Neutrophil (primary cell): ENCODE data around the gene HDAC1.

Experiments
- H3K27ac ChIP-seq: fragments of 200-600 bp; sonication (generic); 2 replicates; pipeline ENCODE4 v1.5.1; 2016; ENCODE audit warnings: mild to moderate bottlenecking, moderate library complexity
- H3K27me3 ChIP-seq: fragments of 200-600 bp; sonication (generic); 2 replicates; pipeline ENCODE4 v1.6.0; 2016; ENCODE audit warnings: mild to moderate bottlenecking
- H3K36me3 ChIP-seq: fragments of 200-600 bp; sonication (generic); 2 replicates; pipeline ENCODE4 v1.5.1; 2017
- H3K4me1 ChIP-seq, 2 experiments: fragments of 200-600 bp in 1 of 2; sonication (generic) in 1 of 2; 1 replicate in 1 of 2; 2 replicates in 1 of 2; pipeline versions ENCODE4 v1.5.1 to v1.6.1; 2013 to 2016; ENCODE audit warnings: low read depth in 1 of 2, low read length in 1 of 2, mild to moderate bottlenecking in 1 of 2, moderate library complexity in 1 of 2; ENCODE audit not compliant: control insufficient read depth in 1 of 2, insufficient read depth in 1 of 2
- H3K4me3 ChIP-seq, 2 experiments: fragments of 200-600 bp in 1 of 2; sonication (generic) in 1 of 2; 1 replicate in 1 of 2; 2 replicates in 1 of 2; pipeline ENCODE4 v1.5.1; 2013 to 2016; ENCODE audit warnings: low read depth in 1 of 2, low read length in 1 of 2, mild to moderate bottlenecking in 1 of 2, moderate library complexity in 1 of 2
- H3K9me3 ChIP-seq: fragments of 200-600 bp; sonication (generic); 2 replicates; pipeline ENCODE4 v1.5.1; 2016
- CTCF ChIP-seq: fragments of 200-600 bp; sonication (generic); IDR thresholded peaks from 2 replicates; pipeline ENCODE4 v1.5.1; 2016; ENCODE audit warnings: antibody characterized with exemption

Gene HDAC1

GRCh38 chr1:32367912-32368635, 76.2 kb downstream of the HDAC1 start:
- Histone ChIP-seq H3K27me3 (peaks cover 1% of the 10 kb centered on the region), H3K4me3 (no peak overlapping the region), H3K27ac (no peak overlapping the region), H3K36me3 (peaks cover 91% of the 10 kb centered on the region), H3K9me3 (no peaks in the 10 kb centered on the region), H3K4me1 (peaks cover 0 to 6% of the 10 kb centered on the region in 2 experiments)
- TF ChIP-seq CTCF = no peak

DNA sequence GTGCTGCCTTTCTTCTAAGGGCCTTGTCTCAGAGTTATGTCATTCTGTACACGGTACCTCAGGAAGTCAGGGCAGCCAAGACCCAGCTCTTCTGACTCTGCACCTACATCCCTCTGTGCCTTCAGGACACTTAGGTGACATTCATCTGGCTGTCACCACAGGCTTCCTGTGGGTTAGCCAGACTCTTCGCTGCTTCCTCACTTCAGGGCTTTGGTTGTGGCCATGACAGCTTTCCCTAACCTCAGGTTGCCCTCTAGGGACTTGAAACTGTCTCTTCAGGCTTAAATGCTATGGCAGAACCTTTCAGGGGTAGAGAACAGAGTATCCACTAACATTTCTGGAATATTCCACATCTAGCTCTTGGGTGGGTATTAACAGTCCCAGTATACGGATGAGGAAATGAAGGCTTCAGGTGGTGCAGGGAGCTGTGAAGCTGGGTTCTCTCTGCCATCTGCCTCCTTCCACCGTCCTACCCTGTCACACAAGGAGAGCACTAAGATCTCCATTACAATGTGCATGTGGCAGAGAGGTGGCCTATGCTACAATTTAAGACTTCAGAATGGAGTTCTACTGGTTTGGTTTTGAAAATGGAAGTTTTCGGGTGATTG, 80.4 kb downstream of the HDAC1 start:
- H3K4me1 ChIP-seq = peaks cover 0 to 6% of the 10 kb centered on the region in 2 experiments
- H3K27ac ChIP-seq = peak overlapping the region; percentile 2
- H3K9me3 ChIP-seq = no peaks in the 10 kb centered on the region
- no peaks in the 10 kb centered on the region for H3K27me3 ChIP-seq
- TF ChIP-seq CTCF = peak; percentile 37
- peaks cover 93% of the 10 kb centered on the region for H3K36me3 ChIP-seq
- H3K4me3 ChIP-seq = no peak overlapping the region

GRCh38 chr1:32373996-32374592, 82.2 kb downstream of the HDAC1 start:
- peaks cover 93% of the 10 kb centered on the region for H3K36me3 ChIP-seq
- H3K4me1 ChIP-seq = peaks cover 0 to 6% of the 10 kb centered on the region in 2 experiments
- no peak overlapping the region for H3K27ac ChIP-seq
- TF ChIP-seq CTCF = no peak
- no peaks in the 10 kb centered on the region for H3K27me3 ChIP-seq
- H3K9me3 ChIP-seq = no peaks in the 10 kb centered on the region
- no peak overlapping the region for H3K4me3 ChIP-seq

DNA sequence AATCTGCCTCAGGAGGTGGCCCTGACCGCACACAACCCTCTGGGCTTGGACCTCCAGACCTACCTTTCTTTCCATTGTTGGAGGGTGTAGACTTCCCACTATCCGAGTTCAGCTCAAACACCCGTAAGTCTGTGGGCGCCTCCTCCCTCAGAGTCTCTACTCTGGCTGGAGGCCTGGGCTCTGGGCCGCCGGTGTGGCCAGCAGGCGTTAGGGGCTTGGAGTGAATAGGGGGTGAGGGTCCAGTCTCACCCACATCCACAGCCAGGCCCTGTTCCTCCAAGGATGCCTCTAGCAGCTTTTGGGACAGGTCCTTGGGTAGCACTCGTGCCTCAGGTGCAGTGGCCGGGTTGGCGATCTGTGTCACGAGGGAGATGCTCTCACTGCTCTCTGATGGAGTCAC, 84.3 kb downstream of the HDAC1 start:
- H3K9me3 ChIP-seq = no peaks in the 10 kb centered on the region
- H3K4me1 ChIP-seq = peaks cover 0 to 6% of the 10 kb centered on the region in 2 experiments
- H3K36me3 ChIP-seq = peaks cover 99% of the 10 kb centered on the region
- TF ChIP-seq CTCF = no peak
- H3K27me3 ChIP-seq = no peaks in the 10 kb centered on the region
- H3K4me3 ChIP-seq = no peak overlapping the region
- H3K27ac ChIP-seq = no peak overlapping the region

- H3K36me3 ChIP-seq = peaks cover 100% of the 10 kb centered on the region
- H3K9me3 ChIP-seq = no peaks in the 10 kb centered on the region
Observed at GRCh38 chr1:32377541-32378220, 85.8 kb downstream of the HDAC1 start.

More at GRCh38 chr1:32377541-32378220, 85.8 kb downstream of the HDAC1 start:
- no peak for TF ChIP-seq CTCF
- Histone ChIP-seq H3K27me3 (no peaks in the 10 kb centered on the region), H3K27ac (no peak overlapping the region), H3K4me3 (no peak overlapping the region), H3K4me1 (no peaks in the 10 kb centered on the region)
